RKO (cell line): ENCODE results near the gene ADGRV1.
"Not testable (repeated sequence)": the region's sequence is repeated elsewhere in the genome, so short reads cannot be mapped to it uniquely, and the experiment has no call there.

ENCODE experiments used
- DNase-seq: peaks from one replicate; pipeline ENCODE4 v3.0.0-alpha.2; 2016; ENCODE audit warnings: low spot score

ADGRV1 gene

GRCh38 chr5:90902651-90903386, 344.2 kb downstream of the ADGRV1 start:
- DNase-seq = no peak

GRCh38 chr5:90909101-90909503, 350.5 kb downstream of the ADGRV1 start:
- DNase-seq = no peak

GRCh38 chr5:90909940-90910339, 351.3 kb downstream of the ADGRV1 start:
- no peak for DNase-seq

GRCh38 chr5:90911169-90911568, 352.6 kb downstream of the ADGRV1 start:
- no peak for DNase-seq

GRCh38 chr5:90912476-90912875, 353.9 kb downstream of the ADGRV1 start:
- no peak for DNase-seq

GRCh38 chr5:90915393-90915792, 356.8 kb downstream of the ADGRV1 start:
- no peak for DNase-seq

- DNase-seq = no peak
Observed at GRCh38 chr5:90916947-90917800, 358.6 kb downstream of the ADGRV1 start.

- DNase-seq = no peak
Observed at GRCh38 chr5:90917928-90918668, 359.5 kb downstream of the ADGRV1 start.

GRCh38 chr5:90921418-90921973, 362.9 kb downstream of the ADGRV1 start:
- DNase-seq = no peak

- DNase-seq = not testable (repeated sequence)
Observed at GRCh38 chr5:90924222-90924621, 365.6 kb downstream of the ADGRV1 start.

GRCh38 chr5:90929013-90929839, 370.6 kb downstream of the ADGRV1 start:
- DNase-seq = not testable (repeated sequence)

GRCh38 chr5:90930062-90930461, 371.5 kb downstream of the ADGRV1 start:
- no peak for DNase-seq

- no peak for DNase-seq
Observed at GRCh38 chr5:90930756-90931431, 372.3 kb downstream of the ADGRV1 start.

- DNase-seq = peak; percentile 48
Observed at GRCh38 chr5:90932052-90932699, 373.6 kb downstream of the ADGRV1 start.

- DNase-seq = no peak
Observed at GRCh38 chr5:90933298-90933697, 374.7 kb downstream of the ADGRV1 start.

GRCh38 chr5:90934091-90934719, 375.6 kb downstream of the ADGRV1 start:
- DNase-seq = no peak

GRCh38 chr5:90934738-90935137, 376.1 kb downstream of the ADGRV1 start:
- DNase-seq = no peak

GRCh38 chr5:90939211-90939610, 380.6 kb downstream of the ADGRV1 start:
- no peak for DNase-seq

GRCh38 chr5:90940227-90940995, 381.8 kb downstream of the ADGRV1 start:
- peak; percentile 9 for DNase-seq
